ENCODE data around the gene CD46. TPM values are rescaled to one million over a fixed set of nuclear protein-coding genes. Genes with fewer than 3 reads are reported as not detected.

Gene CD46
- total RNA-seq, 2 experiments from 2014 or later: 75.0 to 80.2 TPM

- Mint-ChIP-seq H3K9me3 (no peaks in the 10 kb centered on the region), H3K4me1 (peaks cover 74% of the 10 kb centered on the region), H3K27me3 (no peaks in the 10 kb centered on the region), H3K4me3 (peak overlapping the region; percentile 77), H3K36me3 (peaks cover 30% of the 10 kb centered on the region), H3K27ac (peak overlapping the region; percentile 91)
- no peak for DNase-seq
Observed at GRCh38 chr1:207823531-207823879, 71.7 kb downstream of the CD46 start.

GRCh38 chr1:207823880-207824566 is 72.2 kb downstream of the CD46 start:
- Mint-ChIP-seq H3K4me3 (peak overlapping the region; percentile 77), H3K27me3 (no peaks in the 10 kb centered on the region), H3K36me3 (peaks cover 28% of the 10 kb centered on the region), H3K4me1 (peaks cover 79% of the 10 kb centered on the region), H3K9me3 (no peaks in the 10 kb centered on the region), H3K27ac (peak overlapping the region; percentile 91)
- peak; percentile 76 for DNase-seq

- Mint-ChIP-seq H3K27ac (peak overlapping the region; percentile 91), H3K36me3 (peaks cover 26% of the 10 kb centered on the region), H3K4me3 (peak overlapping the region; percentile 77), H3K9me3 (no peaks in the 10 kb centered on the region), H3K27me3 (no peaks in the 10 kb centered on the region), H3K4me1 (peaks cover 82% of the 10 kb centered on the region)
- no peak for DNase-seq
Observed at GRCh38 chr1:207824691-207825408, 73.0 kb downstream of the CD46 start.

- H3K4me1 Mint-ChIP-seq: peaks cover 81% of the 10 kb centered on the region
- H3K27me3 Mint-ChIP-seq: no peaks in the 10 kb centered on the region
- H3K36me3 Mint-ChIP-seq: peaks cover 24% of the 10 kb centered on the region
- H3K9me3 Mint-ChIP-seq: no peaks in the 10 kb centered on the region
- DNase-seq: no peak
- H3K4me3 Mint-ChIP-seq: peak overlapping the region; percentile 77
- H3K27ac Mint-ChIP-seq: peak overlapping the region; percentile 91
Observed at GRCh38 chr1:207825409-207825695, 73.5 kb downstream of the CD46 start.

GRCh38 chr1:207825719-207826556 is 74.1 kb downstream of the CD46 start:
- Mint-ChIP-seq H3K36me3 (peaks cover 23% of the 10 kb centered on the region), H3K9me3 (no peaks in the 10 kb centered on the region), H3K27ac (peak overlapping the region; percentile 91), H3K4me3 (peak overlapping the region; percentile 77), H3K4me1 (peaks cover 81% of the 10 kb centered on the region), H3K27me3 (no peaks in the 10 kb centered on the region)
- peak; percentile 88 for DNase-seq

GRCh38 chr1:207826557-207827487 is 75.0 kb downstream of the CD46 start:
- peak overlapping the region; percentile 77 for H3K4me3 Mint-ChIP-seq
- peak overlapping the region; percentile 91 for H3K27ac Mint-ChIP-seq
- no peaks in the 10 kb centered on the region for H3K27me3 Mint-ChIP-seq
- no peak for DNase-seq
- H3K4me1 Mint-ChIP-seq: peaks cover 83% of the 10 kb centered on the region
- H3K9me3 Mint-ChIP-seq: no peaks in the 10 kb centered on the region
- H3K36me3 Mint-ChIP-seq: peaks cover 23% of the 10 kb centered on the region

GRCh38 chr1:207827488-207827830 is 75.6 kb downstream of the CD46 start:
- DNase-seq: no peak
- H3K4me3 Mint-ChIP-seq: no peak overlapping the region

GRCh38 chr1:207828046-207828445 is 76.2 kb downstream of the CD46 start:
- peak overlapping the region; percentile 6 for H3K27ac Mint-ChIP-seq
- DNase-seq: no peak
- H3K27me3 Mint-ChIP-seq: no peaks in the 10 kb centered on the region
- H3K9me3 Mint-ChIP-seq: no peaks in the 10 kb centered on the region
- no peak overlapping the region for H3K4me3 Mint-ChIP-seq
- H3K36me3 Mint-ChIP-seq: peaks cover 17% of the 10 kb centered on the region
- H3K4me1 Mint-ChIP-seq: peaks cover 84% of the 10 kb centered on the region

More at GRCh38 chr1:207827488-207827830, 75.6 kb downstream of the CD46 start:
- Mint-ChIP-seq H3K27me3 (no peaks in the 10 kb centered on the region), H3K36me3 (peaks cover 17% of the 10 kb centered on the region), H3K27ac (no peak overlapping the region), H3K4me1 (peaks cover 84% of the 10 kb centered on the region), H3K9me3 (no peaks in the 10 kb centered on the region)

- Mint-ChIP-seq H3K36me3 (peaks cover 20% of the 10 kb centered on the region), H3K27me3 (no peaks in the 10 kb centered on the region), H3K9me3 (no peaks in the 10 kb centered on the region), H3K4me1 (peaks cover 86% of the 10 kb centered on the region), H3K4me3 (no peak overlapping the region), H3K27ac (peak overlapping the region; percentile 6)
- DNase-seq: peak; percentile 57
Observed at GRCh38 chr1:207828485-207829158, 76.8 kb downstream of the CD46 start.

- no peaks in the 10 kb centered on the region for H3K9me3 Mint-ChIP-seq
- peaks cover 84% of the 10 kb centered on the region for H3K4me1 Mint-ChIP-seq
- H3K36me3 Mint-ChIP-seq: peaks cover 16% of the 10 kb centered on the region
- H3K4me3 Mint-ChIP-seq: no peak overlapping the region
- H3K27me3 Mint-ChIP-seq: no peaks in the 10 kb centered on the region
- no peak overlapping the region for H3K27ac Mint-ChIP-seq
- no peak for DNase-seq
Observed at GRCh38 chr1:207829576-207829975, 77.7 kb downstream of the CD46 start.

GRCh38 chr1:207830788-207831187 is 78.9 kb downstream of the CD46 start:
- H3K27me3 Mint-ChIP-seq: no peaks in the 10 kb centered on the region
- no peak for DNase-seq
- peak overlapping the region; percentile 96 for H3K27ac Mint-ChIP-seq
- peaks cover 23% of the 10 kb centered on the region for H3K36me3 Mint-ChIP-seq
- no peaks in the 10 kb centered on the region for H3K9me3 Mint-ChIP-seq
- H3K4me3 Mint-ChIP-seq: no peak overlapping the region
- H3K4me1 Mint-ChIP-seq: peaks cover 84% of the 10 kb centered on the region

- H3K9me3 Mint-ChIP-seq: no peaks in the 10 kb centered on the region
Observed at GRCh38 chr1:207831517-207832327, 79.9 kb downstream of the CD46 start.

GRCh38 chr1:207832796-207833195 is 80.9 kb downstream of the CD46 start:
- DNase-seq: no peak
- Mint-ChIP-seq H3K4me1 (peaks cover 88% of the 10 kb centered on the region), H3K4me3 (peak overlapping the region; percentile 75), H3K36me3 (peaks cover 29% of the 10 kb centered on the region), H3K9me3 (no peaks in the 10 kb centered on the region), H3K27me3 (no peaks in the 10 kb centered on the region), H3K27ac (peak overlapping the region; percentile 96)

More at GRCh38 chr1:207831517-207832327, 79.9 kb downstream of the CD46 start:
- Mint-ChIP-seq H3K4me1 (peaks cover 84% of the 10 kb centered on the region), H3K27ac (peak overlapping the region; percentile 96), H3K36me3 (peaks cover 24% of the 10 kb centered on the region), H3K4me3 (peak overlapping the region; percentile 75), H3K27me3 (no peaks in the 10 kb centered on the region)
- peak; percentile 56 for DNase-seq
